LNCAP (cell line): ENCODE data around the gene IGFBP5.

Experiments used
- CTCF ChIP-seq: fragments of 450-650 bp; IDR thresholded peaks from 2 replicates; pipeline ENCODE4 v1.5.1; 2017; ENCODE audit warnings: mild to moderate bottlenecking

Gene IGFBP5

DNA sequence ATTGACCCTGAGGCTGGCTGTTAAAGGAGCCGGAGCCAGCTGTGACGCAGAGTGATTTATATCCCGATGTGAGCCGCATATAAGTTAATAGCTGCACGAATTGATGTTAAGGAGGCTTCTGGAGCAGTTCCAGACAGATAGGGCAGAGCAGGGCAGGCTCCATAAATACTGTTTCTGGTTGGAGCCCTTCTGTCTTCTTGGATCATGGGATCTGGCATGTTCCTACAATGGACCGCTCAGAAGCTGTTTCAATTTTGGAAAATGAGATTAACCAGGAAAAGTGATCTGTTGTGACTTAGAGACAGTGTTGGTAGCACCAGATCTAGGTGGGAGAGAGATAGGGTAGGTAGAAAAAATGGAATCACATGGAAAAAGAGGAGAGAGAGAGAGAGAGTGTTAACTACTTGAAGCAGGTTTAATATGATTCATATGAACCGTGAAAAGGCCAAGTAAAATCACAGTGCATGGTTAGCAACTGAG, 4.8 kb upstream of the IGFBP5 start:
- no peak for TF ChIP-seq CTCF

GRCh38 chr2:216698895-216699294, 3.5 kb upstream of the IGFBP5 start:
- TF ChIP-seq CTCF = peak; percentile 62

DNA sequence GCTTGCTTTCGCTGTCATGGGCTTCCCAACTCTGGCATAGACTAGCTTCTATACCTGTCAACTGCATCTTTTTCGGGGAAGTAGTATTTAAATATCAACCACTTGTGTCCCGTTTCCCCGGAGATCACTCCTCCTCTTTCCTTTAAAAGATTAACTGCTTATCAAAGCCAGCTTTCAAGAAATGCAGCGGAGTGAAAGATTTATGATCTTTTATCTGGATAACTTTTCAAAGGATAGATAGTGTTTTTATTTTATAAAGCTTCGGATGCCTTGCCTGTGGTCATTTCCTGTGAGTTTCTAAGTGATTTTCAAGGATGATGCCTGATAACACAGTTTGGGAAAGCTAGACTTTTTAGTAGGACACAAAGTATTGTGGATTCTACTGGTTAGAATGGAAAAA, 2.9 kb upstream of the IGFBP5 start:
- no peak for TF ChIP-seq CTCF

- TF ChIP-seq CTCF = peak; percentile 61
Observed at GRCh38 chr2:216696751-216697560, 1.6 kb upstream of the IGFBP5 start.

- no peak for TF ChIP-seq CTCF
Observed at GRCh38 chr2:216696321-216696720, 972 bp upstream of the IGFBP5 start.

- no peak for TF ChIP-seq CTCF
Observed at GRCh38 chr2:216694826-216695217, 527 bp downstream of the IGFBP5 start.

GRCh38 chr2:216694082-216694825, 1.1 kb downstream of the IGFBP5 start:
- TF ChIP-seq CTCF = no peak
